ENCODE measurements around the gene NR4A3.
"Not testable (repeated sequence)": the region's sequence is repeated elsewhere in the genome, so short reads cannot be mapped to it uniquely, and the experiment has no call there.

Gene NR4A3

DNA sequence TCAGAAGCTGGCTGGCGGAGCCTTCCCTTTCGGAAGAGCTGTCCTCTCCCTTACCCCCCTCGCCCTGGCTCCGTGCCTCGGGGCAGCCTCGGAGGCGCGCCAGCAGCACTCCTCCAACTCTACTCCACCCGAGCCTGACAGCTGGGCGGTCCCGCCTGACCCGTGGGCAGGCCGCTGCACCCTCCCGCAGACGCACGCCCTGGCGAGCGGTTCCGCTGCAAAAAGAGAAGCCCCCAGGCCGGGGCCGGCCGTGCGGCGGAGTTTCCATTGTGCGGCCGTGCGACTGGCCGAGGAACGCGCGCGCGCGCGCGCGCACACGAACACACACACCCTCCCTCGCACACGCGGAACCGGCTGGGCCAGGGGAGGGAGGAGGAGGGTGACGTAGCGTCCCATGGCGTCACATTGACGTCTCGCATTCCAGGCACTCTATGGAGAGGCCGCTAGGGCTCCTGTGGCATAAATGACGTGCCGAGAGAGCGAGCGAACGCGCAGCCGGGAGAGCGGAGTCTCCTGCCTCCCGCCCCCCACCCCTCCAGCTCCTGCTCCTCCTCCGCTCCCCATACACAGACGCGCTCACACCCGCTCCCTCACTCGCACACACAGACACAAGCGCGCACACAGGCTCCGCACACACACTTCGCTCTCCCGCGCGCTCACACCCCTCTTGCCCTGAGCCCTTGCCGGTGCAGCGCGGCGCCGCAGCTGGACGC is at the start of gene NR4A3:
NR4A3 (plus strand) TSS at position 490 of the 713 bp plus-strand sequence. CDS start 6,158 bp downstream, outside the sequence.
- TF ChIP-seq, protein P1, sequence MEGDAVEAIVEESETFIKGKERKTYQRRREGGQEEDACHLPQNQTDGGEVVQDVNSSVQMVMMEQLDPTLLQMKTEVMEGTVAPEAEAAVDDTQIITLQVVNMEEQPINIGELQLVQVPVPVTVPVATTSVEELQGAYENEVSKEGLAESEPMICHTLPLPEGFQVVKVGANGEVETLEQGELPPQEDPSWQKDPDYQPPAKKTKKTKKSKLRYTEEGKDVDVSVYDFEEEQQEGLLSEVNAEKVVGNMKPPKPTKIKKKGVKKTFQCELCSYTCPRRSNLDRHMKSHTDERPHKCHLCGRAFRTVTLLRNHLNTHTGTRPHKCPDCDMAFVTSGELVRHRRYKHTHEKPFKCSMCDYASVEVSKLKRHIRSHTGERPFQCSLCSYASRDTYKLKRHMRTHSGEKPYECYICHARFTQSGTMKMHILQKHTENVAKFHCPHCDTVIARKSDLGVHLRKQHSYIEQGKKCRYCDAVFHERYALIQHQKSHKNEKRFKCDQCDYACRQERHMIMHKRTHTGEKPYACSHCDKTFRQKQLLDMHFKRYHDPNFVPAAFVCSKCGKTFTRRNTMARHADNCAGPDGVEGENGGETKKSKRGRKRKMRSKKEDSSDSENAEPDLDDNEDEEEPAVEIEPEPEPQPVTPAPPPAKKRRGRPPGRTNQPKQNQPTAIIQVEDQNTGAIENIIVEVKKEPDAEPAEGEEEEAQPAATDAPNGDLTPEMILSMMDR (conservative IDR thresholded peaks at IDR 0.05; ENCODE audit: control insufficient read depth, insufficient read depth, low read depth, low read length): peak; percentile 11
- peak within 1 kb of the TSS; percentile 81 for H3K4me3 ChIP-seq (ENCODE audit: control insufficient read depth, low read depth, low read length)
- peak; percentile 98 for DNase-seq (ENCODE audit: low read depth)

DNA sequence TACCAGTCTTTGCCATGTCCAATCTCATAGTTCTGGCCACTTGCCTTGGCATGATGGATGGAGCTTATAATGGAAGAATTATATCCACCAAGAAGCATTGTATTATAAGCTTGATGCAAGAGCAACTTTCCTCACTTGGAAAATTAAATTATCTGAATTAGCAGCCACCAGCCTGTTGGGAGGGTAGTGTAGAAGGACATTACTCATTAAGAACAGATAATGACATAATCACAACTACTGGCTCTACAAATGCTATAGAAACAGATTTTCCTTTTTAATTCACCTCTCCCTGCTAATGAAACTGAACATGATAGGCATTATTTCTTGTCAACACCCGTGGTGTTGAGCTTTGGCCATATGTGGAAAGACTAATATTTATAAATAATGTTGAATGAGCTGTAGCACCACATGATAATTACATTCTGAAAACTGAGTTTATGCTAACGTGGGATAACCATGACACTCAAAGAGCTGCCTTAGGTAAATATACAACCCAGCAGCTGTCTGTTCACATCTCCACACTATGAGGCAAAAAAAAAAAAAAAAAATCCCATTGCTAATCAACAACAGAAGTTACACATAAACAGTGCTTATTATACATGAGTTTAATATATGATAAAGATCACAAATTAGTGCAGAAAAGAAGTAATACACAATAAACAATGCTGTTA is 48.1 kb upstream of the NR4A3 start:
- DNase-seq (ENCODE audit: low read depth): no peak
- H3K4me3 ChIP-seq (ENCODE audit: control insufficient read depth, low read depth, low read length): no peak overlapping the region
- TF ChIP-seq, protein P1 (conservative IDR thresholded peaks at IDR 0.05; ENCODE audit: control insufficient read depth, insufficient read depth, low read depth, low read length): no peak

DNA sequence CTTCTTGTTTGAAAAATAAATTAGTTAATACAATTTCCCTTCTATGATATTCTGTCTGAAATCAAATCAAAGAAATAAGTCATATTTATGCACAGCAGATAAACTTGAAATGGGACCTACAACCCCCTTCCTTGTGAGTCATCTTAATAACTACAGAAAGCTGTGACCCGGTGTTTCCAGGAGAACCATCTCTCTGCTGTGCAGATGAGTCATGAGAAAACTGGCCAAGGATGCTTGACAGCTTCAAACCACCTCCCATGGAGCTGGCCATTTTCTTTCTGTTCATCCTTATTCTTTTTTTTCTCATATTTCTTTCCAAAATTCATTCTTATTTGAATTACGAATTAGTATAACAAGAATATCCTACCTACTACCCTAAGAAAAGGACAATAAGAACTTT is 43.4 kb upstream of the NR4A3 start:
- DNase-seq (ENCODE audit: low read depth): peak; percentile 94

DNA sequence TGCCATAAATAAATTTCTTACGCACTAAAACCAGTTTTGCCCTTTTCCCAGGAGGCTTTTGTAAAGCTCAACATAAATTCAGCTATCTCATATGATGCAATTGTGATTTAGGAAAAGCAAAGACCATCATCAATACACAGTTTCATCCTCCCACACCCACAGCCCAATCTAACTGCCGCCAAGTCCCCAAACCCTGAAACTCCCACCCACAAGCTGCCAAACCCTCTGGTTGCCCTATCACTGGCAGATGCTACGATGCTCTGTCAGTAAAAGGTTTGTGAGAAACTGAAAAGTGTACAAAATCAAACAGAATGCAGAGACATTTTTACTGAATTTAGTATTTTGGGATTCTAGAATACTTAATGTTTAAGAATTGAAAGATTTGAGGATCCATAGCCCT is 42.8 kb upstream of the NR4A3 start:
- DNase-seq (ENCODE audit: low read depth): no peak
- H3K4me3 ChIP-seq (ENCODE audit: control insufficient read depth, low read depth, low read length): no peak overlapping the region
- TF ChIP-seq, protein P1 (conservative IDR thresholded peaks at IDR 0.05; ENCODE audit: control insufficient read depth, insufficient read depth, low read depth, low read length): no peak

More for the DNA sequence above, 43.4 kb upstream of the NR4A3 start:
- no peak overlapping the region for H3K4me3 ChIP-seq (ENCODE audit: control insufficient read depth, low read depth, low read length)
- TF ChIP-seq, protein P1 (conservative IDR thresholded peaks at IDR 0.05; ENCODE audit: control insufficient read depth, insufficient read depth, low read depth, low read length): no peak

DNA sequence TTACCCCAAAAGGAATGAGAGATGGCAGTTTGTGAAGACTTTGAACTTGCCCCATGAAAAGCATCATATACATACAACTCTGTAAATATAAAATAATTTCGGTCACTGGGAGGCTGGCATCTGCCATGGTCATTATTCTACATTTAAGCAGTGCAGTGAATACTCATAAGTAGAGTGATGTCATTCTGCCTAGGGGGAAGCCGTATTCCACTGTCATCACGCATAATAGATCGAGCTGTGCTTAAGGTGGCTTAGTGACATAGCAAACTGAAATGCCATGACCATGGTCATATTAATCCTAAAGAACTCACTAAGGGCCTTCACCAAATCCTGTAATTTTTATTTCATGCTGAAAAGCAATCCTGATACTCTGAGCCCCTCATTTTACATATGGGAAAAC is 42.4 kb upstream of the NR4A3 start:
- no peak overlapping the region for H3K4me3 ChIP-seq (ENCODE audit: control insufficient read depth, low read depth, low read length)
- TF ChIP-seq, protein P1 (conservative IDR thresholded peaks at IDR 0.05; ENCODE audit: control insufficient read depth, insufficient read depth, low read depth, low read length): no peak
- DNase-seq (ENCODE audit: low read depth): no peak

DNA sequence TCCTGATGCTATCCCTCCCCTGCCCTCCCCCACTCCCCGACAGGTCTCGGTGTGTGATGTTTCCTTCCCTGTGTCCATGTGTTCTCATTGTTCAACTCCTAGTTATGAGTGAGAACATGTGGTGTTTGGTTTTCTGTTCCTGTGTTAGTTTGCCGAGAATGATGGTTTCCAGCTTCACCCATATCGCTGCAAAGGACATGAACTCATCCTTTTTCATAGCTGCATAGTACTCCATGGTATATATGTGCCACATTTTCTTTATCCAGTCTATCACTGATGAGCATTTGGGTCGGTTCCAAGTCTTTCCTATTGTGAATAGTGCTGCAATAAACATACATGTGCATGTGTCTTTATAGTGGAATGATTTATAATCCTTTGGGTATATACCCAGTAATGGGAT is 39.3 kb upstream of the NR4A3 start:
- not testable (repeated sequence) for DNase-seq (ENCODE audit: low read depth); H3K4me3 ChIP-seq (ENCODE audit: control insufficient read depth, low read depth, low read length)

DNA sequence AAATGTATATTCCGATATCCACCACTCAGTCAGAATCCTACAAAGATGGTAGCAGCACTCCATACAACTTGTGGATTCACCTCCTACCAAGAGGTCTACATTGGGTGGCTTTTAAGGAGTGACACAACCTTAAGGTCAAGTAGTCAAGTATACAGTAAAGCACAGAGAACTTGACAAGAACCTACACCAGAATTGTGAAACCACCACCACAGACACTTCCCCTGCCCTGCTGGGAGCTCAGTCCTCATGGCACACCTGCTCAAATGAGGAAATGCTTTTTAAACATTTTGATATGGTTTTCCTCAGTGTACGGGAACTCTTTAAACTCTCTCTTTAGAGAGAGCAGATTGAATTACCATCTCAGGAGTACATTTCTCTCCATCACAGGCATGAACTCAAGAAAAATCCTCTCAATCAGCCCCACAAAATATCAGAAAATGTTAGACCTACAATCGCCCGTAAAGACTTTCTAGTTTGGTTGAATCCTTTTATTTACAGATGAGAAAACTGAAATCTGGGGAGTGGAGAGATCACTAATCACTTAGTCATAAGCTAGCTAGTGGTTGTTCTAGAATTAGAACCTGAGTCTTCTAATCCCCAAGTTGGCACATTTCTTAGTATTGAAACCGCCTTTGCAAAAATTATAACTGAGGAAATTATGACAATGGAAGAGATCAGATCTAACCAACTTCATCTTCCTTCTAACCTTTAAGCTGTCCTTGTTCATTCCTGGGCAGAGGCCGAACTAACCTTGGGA is 38.5 kb upstream of the NR4A3 start:
- TF ChIP-seq, protein P1 (conservative IDR thresholded peaks at IDR 0.05; ENCODE audit: control insufficient read depth, insufficient read depth, low read depth, low read length): no peak
- no peak for DNase-seq (ENCODE audit: low read depth)
- H3K4me3 ChIP-seq (ENCODE audit: control insufficient read depth, low read depth, low read length): no peak overlapping the region

Measured in fibroblast of mammary gland (primary cell).